Measurements from ENCODE around the gene APOA5.

GRCh38 chr11:116790167-116791001 is 1.3 kb downstream of the APOA5 start:
- TF ChIP-seq ZNF317 (CRISPR knock-in tag; IDR thresholded peaks at IDR 0.05; ENCODE audit: borderline replicate concordance, low read depth) (no peak), CTCF (IDR thresholded peaks at IDR 0.05) (no peak)

Data from WTC11 (cell line).